Measurements from ENCODE around the gene ATP9B.

DNA sequence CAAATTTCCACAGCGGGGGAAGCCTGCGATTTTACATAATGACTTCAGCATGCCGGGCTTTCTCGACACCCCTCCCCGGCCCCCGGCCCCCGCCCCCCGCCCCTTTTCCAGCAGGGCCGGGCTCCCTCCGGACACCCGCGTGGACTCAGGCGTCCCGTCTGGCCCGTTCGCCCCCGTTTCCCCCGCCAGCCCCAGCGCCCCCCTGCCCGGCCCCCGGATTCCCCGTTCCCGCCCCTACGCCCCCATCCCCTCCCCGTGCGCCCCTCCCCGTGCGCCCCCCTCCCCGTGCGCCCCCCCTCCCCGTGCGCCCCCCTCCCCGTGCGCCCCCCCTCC is 326.1 kb downstream of the ATP9B start:
- TF ChIP-seq, protein P1, sequence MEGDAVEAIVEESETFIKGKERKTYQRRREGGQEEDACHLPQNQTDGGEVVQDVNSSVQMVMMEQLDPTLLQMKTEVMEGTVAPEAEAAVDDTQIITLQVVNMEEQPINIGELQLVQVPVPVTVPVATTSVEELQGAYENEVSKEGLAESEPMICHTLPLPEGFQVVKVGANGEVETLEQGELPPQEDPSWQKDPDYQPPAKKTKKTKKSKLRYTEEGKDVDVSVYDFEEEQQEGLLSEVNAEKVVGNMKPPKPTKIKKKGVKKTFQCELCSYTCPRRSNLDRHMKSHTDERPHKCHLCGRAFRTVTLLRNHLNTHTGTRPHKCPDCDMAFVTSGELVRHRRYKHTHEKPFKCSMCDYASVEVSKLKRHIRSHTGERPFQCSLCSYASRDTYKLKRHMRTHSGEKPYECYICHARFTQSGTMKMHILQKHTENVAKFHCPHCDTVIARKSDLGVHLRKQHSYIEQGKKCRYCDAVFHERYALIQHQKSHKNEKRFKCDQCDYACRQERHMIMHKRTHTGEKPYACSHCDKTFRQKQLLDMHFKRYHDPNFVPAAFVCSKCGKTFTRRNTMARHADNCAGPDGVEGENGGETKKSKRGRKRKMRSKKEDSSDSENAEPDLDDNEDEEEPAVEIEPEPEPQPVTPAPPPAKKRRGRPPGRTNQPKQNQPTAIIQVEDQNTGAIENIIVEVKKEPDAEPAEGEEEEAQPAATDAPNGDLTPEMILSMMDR (conservative IDR thresholded peaks at IDR 0.05 in 1 of 2, IDR thresholded peaks at IDR 0.05 in 1 of 2; ENCODE audit: extremely low read depth in 1 of 2, insufficient read depth in 1 of 2, low read depth in 1 of 2, low read length in 2 of 2), result no peak
- no peak for TF ChIP-seq EZH2 (IDR thresholded peaks at IDR 0.05; ENCODE audit: borderline replicate concordance, low read length)
